Stimulated activated CD4-positive, alpha-beta T cell treated with anti-CD3 and anti-CD28 coated beads, TNF-alpha, amount 100 ng/mL, for 48 hours (primary cell): ENCODE results near the gene WIZ.

Source experiments
- DNase-seq, 3 donors: peaks; one replicate each; pipeline ENCODE4 v3.0.0-alpha.2; 2020; ENCODE audit warnings: low read depth in 3 of 3

WIZ gene

GRCh38 chr19:15445807-15446376, 3.9 kb downstream of the WIZ start:
- no peak for DNase-seq

- no peak for DNase-seq
Observed at GRCh38 chr19:15445227-15445605, 4.5 kb downstream of the WIZ start.

GRCh38 chr19:15444505-15445226, 5.1 kb downstream of the WIZ start:
- DNase-seq = no peak

GRCh38 chr19:15443838-15444237, 5.9 kb downstream of the WIZ start:
- DNase-seq = no peak

- no peak for DNase-seq
Observed at GRCh38 chr19:15443325-15443724, 6.4 kb downstream of the WIZ start.

GRCh38 chr19:15442142-15442920, 7.4 kb downstream of the WIZ start:
- no peak for DNase-seq

GRCh38 chr19:15441317-15441716, 8.4 kb downstream of the WIZ start:
- DNase-seq = no peak

- no peak for DNase-seq
Observed at GRCh38 chr19:15439821-15440641, 9.7 kb downstream of the WIZ start.

GRCh38 chr19:15439078-15439799, 10.5 kb downstream of the WIZ start:
- DNase-seq = no peak

GRCh38 chr19:15438577-15438976, 11.2 kb downstream of the WIZ start:
- DNase-seq = no peak

GRCh38 chr19:15438124-15438496, 11.6 kb downstream of the WIZ start:
- no peak for DNase-seq

- DNase-seq = no peak
Observed at GRCh38 chr19:15437355-15438123, 12.2 kb downstream of the WIZ start.

- DNase-seq = no peak
Observed at GRCh38 chr19:15436826-15437110, 13.0 kb downstream of the WIZ start.

- no peak for DNase-seq
Observed at GRCh38 chr19:15436012-15436825, 13.5 kb downstream of the WIZ start.

GRCh38 chr19:15433519-15434069, 16.2 kb downstream of the WIZ start:
- DNase-seq = no peak

GRCh38 chr19:15432629-15433518, 16.9 kb downstream of the WIZ start:
- peak; percentile 85 to 94 (median 86) for DNase-seq

- DNase-seq = no peak
Observed at GRCh38 chr19:15432018-15432494, 17.7 kb downstream of the WIZ start.

GRCh38 chr19:15431396-15432017, 18.2 kb downstream of the WIZ start:
- DNase-seq = no peak
